ENCODE results near the gene KLHL29. TPM values are rescaled to one million over a fixed set of nuclear protein-coding genes. Genes with fewer than 3 reads are reported as not detected.

KLHL29 gene
- total and polyA plus RNA-seq, 2 experiments from 2014 or later, result 3.8 to 9.9 TPM

GRCh38 chr2:23436346-23437098, 51.5 kb downstream of the KLHL29 start:
- Histone ChIP-seq H3K79me2 (no peaks in the 10 kb centered on the region), H3K27ac (no peak overlapping the region), H3K4me3 (no peak overlapping the region), H3K9me2 (replicated peaks; ENCODE audit: insufficient read depth) (no peaks in the 10 kb centered on the region), H4K20me1 (ENCODE audit: insufficient read depth, poor library complexity, severe bottlenecking) (no peaks in the 10 kb centered on the region), H3K4me1 (ENCODE audit: insufficient read depth) (no peaks in the 10 kb centered on the region), H2AFZ (no peak overlapping the region), H3K9me3 (ENCODE audit: low read depth) (no peaks in the 10 kb centered on the region), H3K36me3 (replicated peaks; ENCODE audit: insufficient read depth, low read depth) (no peaks in the 10 kb centered on the region), H3K4me2 (peak overlapping the region; percentile 49), H3K27me3 (no peaks in the 10 kb centered on the region)
- 62% methylated on average over 16 of the region's 16 CpGs for WGBS (ENCODE audit: low lambda C conversion rate, missing lambda C conversion rate)
- TF ChIP-seq CTCF (IDR thresholded peaks at IDR 0.05; ENCODE audit: poor library complexity), result no peak
- TF ChIP-seq EZH2 (IDR thresholded peaks at IDR 0.05; ENCODE audit: borderline replicate concordance), result no peak
- no peak for TF ChIP-seq EZH2phosphoT487 (IDR thresholded peaks at IDR 0.05; ENCODE audit: low read depth, severe bottlenecking, unreplicated experiment)
- DNase-seq (ENCODE audit: low spot score), result no peak

- H2AFZ ChIP-seq, result no peak overlapping the region
- no peak overlapping the region for H3K27ac ChIP-seq
- H3K9me3 ChIP-seq (ENCODE audit: low read depth), result no peaks in the 10 kb centered on the region
- H3K36me3 ChIP-seq (replicated peaks; ENCODE audit: insufficient read depth, low read depth), result no peaks in the 10 kb centered on the region
- no peak overlapping the region for H3K4me2 ChIP-seq
- no peak for DNase-seq (ENCODE audit: low spot score)
- no peaks in the 10 kb centered on the region for H3K79me2 ChIP-seq
- no peaks in the 10 kb centered on the region for H3K4me1 ChIP-seq (ENCODE audit: insufficient read depth)
- WGBS (ENCODE audit: low lambda C conversion rate, missing lambda C conversion rate), result 100% methylated on average over 1 of the region's 1 CpG
- no peaks in the 10 kb centered on the region for H3K27me3 ChIP-seq
- no peaks in the 10 kb centered on the region for H4K20me1 ChIP-seq (ENCODE audit: insufficient read depth, poor library complexity, severe bottlenecking)
- TF ChIP-seq EZH2 (IDR thresholded peaks at IDR 0.05; ENCODE audit: borderline replicate concordance), result no peak
- no peaks in the 10 kb centered on the region for H3K9me2 ChIP-seq (replicated peaks; ENCODE audit: insufficient read depth)
- H3K4me3 ChIP-seq, result no peak overlapping the region
Measured at GRCh38 chr2:23441414-23441813, 56.4 kb downstream of the KLHL29 start.

GRCh38 chr2:23445450-23445868, 60.5 kb downstream of the KLHL29 start:
- no peaks in the 10 kb centered on the region for H3K4me1 ChIP-seq (ENCODE audit: insufficient read depth)
- H3K9me3 ChIP-seq (ENCODE audit: low read depth), result no peaks in the 10 kb centered on the region
- H2AFZ ChIP-seq, result no peak overlapping the region
- WGBS (ENCODE audit: low lambda C conversion rate, missing lambda C conversion rate), result 76% methylated on average over 4 of the region's 4 CpGs
- H3K4me2 ChIP-seq, result no peak overlapping the region
- no peaks in the 10 kb centered on the region for H4K20me1 ChIP-seq (ENCODE audit: insufficient read depth, poor library complexity, severe bottlenecking)
- no peak overlapping the region for H3K27ac ChIP-seq
- H3K4me3 ChIP-seq, result no peak overlapping the region
- DNase-seq (ENCODE audit: low spot score), result no peak
- H3K27me3 ChIP-seq, result no peaks in the 10 kb centered on the region
- no peaks in the 10 kb centered on the region for H3K79me2 ChIP-seq
- no peaks in the 10 kb centered on the region for H3K36me3 ChIP-seq (replicated peaks; ENCODE audit: insufficient read depth, low read depth)
- TF ChIP-seq EZH2phosphoT487 (IDR thresholded peaks at IDR 0.05; ENCODE audit: low read depth, severe bottlenecking, unreplicated experiment) (no peak), EZH2 (IDR thresholded peaks at IDR 0.05; ENCODE audit: borderline replicate concordance) (no peak), CTCF (IDR thresholded peaks at IDR 0.05; ENCODE audit: poor library complexity) (no peak)
- no peaks in the 10 kb centered on the region for H3K9me2 ChIP-seq (replicated peaks; ENCODE audit: insufficient read depth)

- no peak overlapping the region for H3K4me2 ChIP-seq
- H3K79me2 ChIP-seq, result no peaks in the 10 kb centered on the region
- H3K9me3 ChIP-seq (ENCODE audit: low read depth), result no peaks in the 10 kb centered on the region
- H3K27me3 ChIP-seq, result no peaks in the 10 kb centered on the region
- H3K27ac ChIP-seq, result no peak overlapping the region
- no peaks in the 10 kb centered on the region for H3K4me1 ChIP-seq (ENCODE audit: insufficient read depth)
- WGBS (ENCODE audit: low lambda C conversion rate, missing lambda C conversion rate), result 88% methylated on average over 5 of the region's 5 CpGs
- no peaks in the 10 kb centered on the region for H3K9me2 ChIP-seq (replicated peaks; ENCODE audit: insufficient read depth)
- H2AFZ ChIP-seq, result no peak overlapping the region
- TF ChIP-seq EZH2phosphoT487 (IDR thresholded peaks at IDR 0.05; ENCODE audit: low read depth, severe bottlenecking, unreplicated experiment), result no peak
- no peak for TF ChIP-seq CTCF (IDR thresholded peaks at IDR 0.05; ENCODE audit: poor library complexity)
- no peak for TF ChIP-seq EZH2 (IDR thresholded peaks at IDR 0.05; ENCODE audit: borderline replicate concordance)
- no peaks in the 10 kb centered on the region for H3K36me3 ChIP-seq (replicated peaks; ENCODE audit: insufficient read depth, low read depth)
- DNase-seq (ENCODE audit: low spot score), result no peak
- no peak overlapping the region for H3K4me3 ChIP-seq
- H4K20me1 ChIP-seq (ENCODE audit: insufficient read depth, poor library complexity, severe bottlenecking), result no peaks in the 10 kb centered on the region
Measured at GRCh38 chr2:23446916-23447315, 61.9 kb downstream of the KLHL29 start.

Measured in hepatocyte (in vitro differentiated cells).